Fibroblast of upper back skin (primary cell): ENCODE results near the gene CPOX.
"Not testable (repeated sequence)": the region's sequence is repeated elsewhere in the genome, so short reads cannot be mapped to it uniquely, and the experiment has no call there.

Experiments used
- DNase-seq: peaks from one replicate; pipeline ENCODE4 v3.0.0-alpha.2; 2013

The CPOX gene

GRCh38 chr3:98560911-98561310 lies 32.5 kb downstream of the CPOX start:
- DNase-seq, result no peak

- not testable (repeated sequence) for DNase-seq
Measured at GRCh38 chr3:98559769-98560168, 33.6 kb downstream of the CPOX start.

GRCh38 chr3:98558100-98558827 lies 35.1 kb downstream of the CPOX start:
- DNase-seq, result no peak

GRCh38 chr3:98557324-98558010 lies 35.9 kb downstream of the CPOX start:
- DNase-seq, result no peak

GRCh38 chr3:98556164-98557130 lies 37.0 kb downstream of the CPOX start:
- DNase-seq, result no peak

GRCh38 chr3:98555025-98555379 lies 38.4 kb downstream of the CPOX start:
- no peak for DNase-seq

GRCh38 chr3:98554580-98554979 lies 38.8 kb downstream of the CPOX start:
- DNase-seq, result no peak

- DNase-seq, result no peak
Measured at GRCh38 chr3:98553753-98554152, 39.7 kb downstream of the CPOX start.

- DNase-seq, result no peak
Measured at GRCh38 chr3:98553021-98553563, 40.3 kb downstream of the CPOX start.

- no peak for DNase-seq
Measured at GRCh38 chr3:98552232-98553020, 41.0 kb downstream of the CPOX start.

- DNase-seq, result no peak
Measured at GRCh38 chr3:98551754-98552153, 41.7 kb downstream of the CPOX start.

- no peak for DNase-seq
Measured at GRCh38 chr3:98551236-98551635, 42.2 kb downstream of the CPOX start.

- no peak for DNase-seq
Measured at GRCh38 chr3:98550833-98551232, 42.6 kb downstream of the CPOX start.

- no peak for DNase-seq
Measured at GRCh38 chr3:98548544-98548943, 44.9 kb downstream of the CPOX start.

- no peak for DNase-seq
Measured at GRCh38 chr3:98545940-98546339, 47.5 kb downstream of the CPOX start.

GRCh38 chr3:98542623-98543022 lies 50.8 kb downstream of the CPOX start:
- no peak for DNase-seq

GRCh38 chr3:98541695-98542094 lies 51.7 kb downstream of the CPOX start:
- DNase-seq, result no peak

GRCh38 chr3:98540346-98540745 lies 53.1 kb downstream of the CPOX start:
- no peak for DNase-seq

- no peak for DNase-seq
Measured at GRCh38 chr3:98536456-98537017, 56.9 kb downstream of the CPOX start.

- DNase-seq, result no peak
Measured at GRCh38 chr3:98534734-98535133, 58.7 kb downstream of the CPOX start.

GRCh38 chr3:98534168-98534567 lies 59.2 kb downstream of the CPOX start:
- no peak for DNase-seq
